SK-N-SH (cell line): ENCODE results near the gene BUB1. TPM values are rescaled to one million over a fixed set of nuclear protein-coding genes. Genes with fewer than 3 reads are reported as not detected.

Experiments
- CTCF ChIA-PET: fragments of 300-600, 350-600 bp; formaldehyde crosslinking; extraction: SDS; loops from one replicate; lab custom pipeline; 2021; lab: Yijun Ruan, JAX
- POLR2A ChIA-PET: fragments of 350-600 bp; sonication (Branson Sonifier 250); formaldehyde crosslinking; extraction: SDS; loops from one replicate; lab custom pipeline; 2020; ENCODE audit warnings: antibody characterized with exemption, inconsistent platforms; lab: Yijun Ruan, JAX
- DNase-seq: peaks from one replicate; pipeline ENCODE4 v3.0.0; 2012
- H2AFZ ChIP-seq: fragments of 200-600 bp; sonication (generic); 2 replicates; pipeline ENCODE4 v1.8.1; 2016; ENCODE audit warnings: antibody characterized with exemption, mild to moderate bottlenecking, low read depth
- H3F3A ChIP-seq: fragments of 200-600 bp; sonication (generic); replicated peaks from 2 replicates; pipeline ENCODE3; 2016; ENCODE audit warnings: antibody characterized with exemption, mild to moderate bottlenecking; ENCODE audit not compliant: insufficient read depth
- H3K27ac ChIP-seq, 2 experiments: fragments of 200-500 bp in 1 of 2; fragments of 200-600 bp in 1 of 2; sonication (Bioruptor generic) in 1 of 2; sonication (generic), shearing (Covaris generic) in 1 of 2; 2 replicates each; pipeline versions ENCODE4 v1.5.1 to v1.6.1; 2014 to 2016; ENCODE audit warnings: low read depth in 2 of 2, inconsistent platforms in 1 of 2, low read length in 1 of 2, mild to moderate bottlenecking in 1 of 2, mixed read lengths in 1 of 2
- H3K27me3 ChIP-seq: fragments of 200-600 bp; sonication (generic), shearing (Covaris generic); 2 replicates; pipeline ENCODE4 v1.6.1; 2016; ENCODE audit warnings: mixed run types; ENCODE audit not compliant: insufficient read depth
- H3K36me3 ChIP-seq, 2 experiments: fragments of 200-500 bp in 1 of 2; fragments of 200-600 bp in 1 of 2; sonication (Bioruptor generic) in 1 of 2; sonication (generic) in 1 of 2; replicated peaks in 1 of 2; 2 replicates each; pipeline versions ENCODE3 to v1.5.1; 2014 to 2016; ENCODE audit warnings: low read length in 1 of 2, mild to moderate bottlenecking in 1 of 2; ENCODE audit not compliant: insufficient read depth in 2 of 2, control insufficient read depth in 1 of 2
- H3K4me1 ChIP-seq, 2 experiments: fragments of 200-500 bp in 1 of 2; fragments of 200-600 bp in 1 of 2; sonication (Bioruptor generic) in 1 of 2; sonication (generic), shearing (Covaris generic) in 1 of 2; 2 replicates each; pipeline versions ENCODE4 v1.5.1 to v1.6.1; 2014 to 2016; ENCODE audit warnings: low read depth in 1 of 2, low read length in 1 of 2, mixed run types in 1 of 2; ENCODE audit not compliant: insufficient read depth in 2 of 2, control insufficient read depth in 1 of 2
- H3K4me2 ChIP-seq: fragments of 200-600 bp; sonication (generic), shearing (Covaris generic); 2 replicates; pipeline ENCODE4 v1.6.1; 2017; ENCODE audit warnings: mixed run types
- H3K4me3 ChIP-seq, 2 experiments: fragments of 200-500 bp in 1 of 2; fragments of 200-600 bp in 1 of 2; sonication (Bioruptor generic) in 1 of 2; sonication (generic), shearing (Covaris generic) in 1 of 2; 2 replicates each; pipeline versions ENCODE4 v1.5.1 to v1.8.1; 2014 to 2016; ENCODE audit warnings: low read depth in 2 of 2, inconsistent platforms in 1 of 2, low read length in 1 of 2, mild to moderate bottlenecking in 1 of 2, mixed read lengths in 1 of 2, moderate library complexity in 1 of 2
- H3K79me2 ChIP-seq: fragments of 200-600 bp; sonication (generic); 2 replicates; pipeline ENCODE4 v1.8.1; 2017; ENCODE audit warnings: mild to moderate bottlenecking; ENCODE audit not compliant: insufficient read depth
- H3K9ac ChIP-seq: fragments of 200-600 bp; sonication (generic); 2 replicates; pipeline ENCODE4 v1.6.1; 2017; ENCODE audit warnings: mixed run types
- H3K9me2 ChIP-seq: fragments of 200-600 bp; sonication (generic); 2 replicates; pipeline ENCODE4 v1.6.1; 2017; ENCODE audit warnings: mixed run types
- H3K9me3 ChIP-seq: fragments of 200-600 bp; sonication (generic); 2 replicates; pipeline ENCODE4 v1.6.1; 2017; ENCODE audit warnings: mixed run types, mild to moderate bottlenecking, moderate library complexity
- H4K20me1 ChIP-seq: fragments of 200-600 bp; sonication (generic); 2 replicates; pipeline ENCODE4 v1.6.1; 2017; ENCODE audit warnings: mild to moderate bottlenecking, mixed run types; ENCODE audit not compliant: insufficient read depth
- CTCF ChIP-seq: fragments of 200-600 bp; sonication (generic); IDR thresholded peaks from 2 replicates; pipeline ENCODE4 v1.6.1; 2017; ENCODE audit warnings: antibody characterized with exemption, mild to moderate bottlenecking, moderate library complexity
- EP300 ChIP-seq, 2 experiments: IDR thresholded peaks; 2 replicates each; pipeline versions ENCODE4 v1.4.0 to v1.6.1; 2012; ENCODE audit warnings: borderline replicate concordance in 1 of 2, low read depth in 1 of 2, low read length in 1 of 2
- EZH2phosphoT487 ChIP-seq: fragments of 200-600 bp; sonication (generic); IDR thresholded peaks from 2 replicates; pipeline ENCODE4 v1.6.1; 2017; ENCODE audit warnings: low read depth, mixed run types, mild to moderate bottlenecking, antibody characterized with exemption, moderate library complexity, borderline replicate concordance
- FOSL2 ChIP-seq: IDR thresholded peaks from 2 replicates; pipeline ENCODE4 v1.4.0; 2012; ENCODE audit warnings: low read depth, mild to moderate bottlenecking, moderate library complexity, borderline replicate concordance
- FOXJ3 ChIP-seq: sonication (generic); formaldehyde crosslinking; IDR thresholded peaks from 2 replicates; pipeline ENCODE4 v1.5.1; 2020; ENCODE audit warnings: mild to moderate bottlenecking, missing genetic modification reagents
- FOXM1 ChIP-seq: IDR thresholded peaks from 2 replicates; pipeline ENCODE4 v1.4.0; 2012; ENCODE audit warnings: low read depth, mild to moderate bottlenecking
- GABPA ChIP-seq: IDR thresholded peaks from 2 replicates; pipeline ENCODE4 v1.4.0; 2012; ENCODE audit warnings: low read depth, mild to moderate bottlenecking
- GATA2 ChIP-seq: sonication (generic); formaldehyde crosslinking; IDR thresholded peaks from 2 replicates; pipeline ENCODE4 v1.5.0; 2020; ENCODE audit warnings: mild to moderate bottlenecking, missing genetic modification reagents
- MXI1 ChIP-seq: IDR thresholded peaks from 2 replicates; pipeline ENCODE4 v1.6.1; 2012; ENCODE audit warnings: mild to moderate bottlenecking, low read depth, low read length, improper control_type of control experiment
- PBX3 ChIP-seq: IDR thresholded peaks from 2 replicates; pipeline ENCODE4; 2012
- RAD21 ChIP-seq: IDR thresholded peaks from 2 replicates; pipeline ENCODE4 v1.6.1; 2012; ENCODE audit warnings: mild to moderate bottlenecking, low read length
- RCOR1 ChIP-seq: fragments of 150-350 bp; IDR thresholded peaks from 2 replicates; pipeline ENCODE4 v1.6.1; 2017; ENCODE audit warnings: antibody characterized with exemption, low read length
- REST ChIP-seq: IDR thresholded peaks from 2 replicates; pipeline ENCODE4 v1.6.1; 2012; ENCODE audit warnings: mild to moderate bottlenecking, low read depth, low read length, moderate library complexity
- RXRA ChIP-seq: IDR thresholded peaks from 2 replicates; pipeline ENCODE4 v1.4.0; 2012; ENCODE audit warnings: low read depth, mild to moderate bottlenecking, borderline replicate concordance
- SIN3A ChIP-seq: IDR thresholded peaks from 2 replicates; pipeline ENCODE4 v1.6.1; 2012; ENCODE audit warnings: low read depth, mild to moderate bottlenecking, low read length, moderate library complexity, borderline replicate concordance
- SMC3 ChIP-seq: IDR thresholded peaks from 2 replicates; pipeline ENCODE4 v1.6.1; 2012; ENCODE audit warnings: low read depth, low read length, improper control_type of control experiment
- TAF1 ChIP-seq: IDR thresholded peaks from 2 replicates; pipeline ENCODE4 v1.6.1; 2012; ENCODE audit warnings: low read depth, mild to moderate bottlenecking, low read length, moderate library complexity, borderline replicate concordance
- TCF12 ChIP-seq: IDR thresholded peaks from 2 replicates; pipeline ENCODE4 v1.4.0; 2012
- TEAD4 ChIP-seq: IDR thresholded peaks from 2 replicates; pipeline ENCODE4 v1.4.0; 2012; ENCODE audit warnings: mild to moderate bottlenecking, borderline replicate concordance; ENCODE audit not compliant: insufficient read depth
- WGBS: methylation state at CpG from one replicate; pipeline ENCODE4 v1.1.6; 2017; ENCODE audit warnings: low lambda C conversion rate; 5-methylcytosine and 5-hydroxymethylcytosine counted together
- polyA plus RNA-seq, 3 experiments: library from polyadenylated mRNA; depleted of rRNA; stranded (reverse); fragments of >200 nt; gene quantifications; 2 replicates each; pipeline ENCODE4 v1.2.3, GENCODE V29; 2012

Gene BUB1
- polyA plus RNA-seq, 1 of the 3 experiments (the other 2 are of a cell fraction), result 9.0 TPM

- H3K4me2 ChIP-seq, result no peak overlapping the region
- no peaks in the 10 kb centered on the region for H3K9me3 ChIP-seq
- no peaks in the 10 kb centered on the region for H3K27me3 ChIP-seq
- no peak overlapping the region for H3K27ac ChIP-seq
- ChIA-PET POLR2A (no interaction called here), CTCF (no interaction called here)
- H3F3A ChIP-seq, result peaks cover 13% of the 10 kb centered on the region
- H4K20me1 ChIP-seq, result no peaks in the 10 kb centered on the region; the same call in 1 of the 2 replicates
- WGBS, result 97% methylated on average over 7 of the region's 12 CpGs
- H3K4me1 ChIP-seq, result peaks cover 3 to 16% of the 10 kb centered on the region in 2 experiments
- TF ChIP-seq PBX3, result no peak
- TF ChIP-seq RCOR1, result no peak
- no peak for TF ChIP-seq FOXJ3
- TF ChIP-seq REST, result no peak
- TF ChIP-seq EZH2phosphoT487, result no peak
- TF ChIP-seq SMC3, result no peak
- TF ChIP-seq FOXM1, result no peak
- TF ChIP-seq SIN3A, result no peak
- TF ChIP-seq CTCF, result no peak
- no peak for TF ChIP-seq GABPA
- no peak for TF ChIP-seq TAF1
- TF ChIP-seq MXI1, result no peak
- TF ChIP-seq TCF12, result no peak
- TF ChIP-seq RXRA, result no peak
- TF ChIP-seq EP300 (IDR thresholded peaks at IDR 0.05; ENCODE audit: borderline replicate concordance in 1 of 2, low read depth in 1 of 2, low read length in 1 of 2), result no peak
- no peak for TF ChIP-seq GATA2
- no peak for TF ChIP-seq RAD21
- TF ChIP-seq FOSL2, result no peak
- no peak for TF ChIP-seq TEAD4
- H3K79me2 ChIP-seq, result peaks cover 30% of the 10 kb centered on the region
- no peak for DNase-seq
- H3K9me2 ChIP-seq, result no peaks in the 10 kb centered on the region
- no peak overlapping the region for H2AFZ ChIP-seq
- H3K36me3 ChIP-seq, result no peaks in the 10 kb centered on the region
- H3K4me3 ChIP-seq, result no peak overlapping the region
- no peak overlapping the region for H3K9ac ChIP-seq
Measured at GRCh38 chr2:110679865-110680264, 2.0 kb upstream of the BUB1 start.
